HEK293 (cell line): Measurements from ENCODE around the gene CREB5.

Source experiments
- CTCF ChIA-PET: fragments of 350-600 bp; formaldehyde crosslinking; extraction: SDS; loops from one replicate; lab custom pipeline; 2021; ENCODE audit warnings: antibody characterized with exemption; lab: Yijun Ruan, JAX
- POLR2A ChIA-PET: fragments of 300-600 bp; formaldehyde crosslinking; extraction: SDS; loops from one replicate; lab custom pipeline; 2020; ENCODE audit warnings: antibody characterized with exemption, inconsistent platforms; lab: Yijun Ruan, JAX
- H3K27ac ChIP-seq: fragments of 200-500 bp; sonication (Bioruptor generic); 2 replicates; pipeline ENCODE4 v1.5.1; 2014; ENCODE audit warnings: low read depth, low read length, control low read depth, inconsistent platforms; ENCODE audit errors: extremely low read depth
- H3K36me3 ChIP-seq, 2 experiments: fragments of 200-500 bp in 1 of 2; sonication (Bioruptor generic) in 1 of 2; 1 replicate in 1 of 2; 2 replicates in 1 of 2; pipeline ENCODE4 v1.5.1; 2014 to 2017; ENCODE audit warnings: inconsistent platforms in 2 of 2, low read length in 2 of 2; ENCODE audit not compliant: control insufficient read depth in 2 of 2, insufficient read depth in 1 of 2
- H3K4me1 ChIP-seq: fragments of 200-500 bp; sonication (Bioruptor generic); 2 replicates; pipeline ENCODE4 v1.5.1; 2014; ENCODE audit warnings: mild to moderate bottlenecking, low read length, inconsistent platforms; ENCODE audit not compliant: control insufficient read depth, insufficient read depth
- H3K4me3 ChIP-seq: 2 replicates; pipeline ENCODE4 v1.5.1; 2011; ENCODE audit warnings: low read depth, mild to moderate bottlenecking, control low read depth, low read length, moderate library complexity
- H3K9me3 ChIP-seq: fragments of 200-500 bp; sonication (Bioruptor generic); 2 replicates; pipeline ENCODE4 v1.5.1; 2014; ENCODE audit warnings: low read depth, low read length, inconsistent platforms; ENCODE audit not compliant: control insufficient read depth, insufficient read depth
- GLIS1 ChIP-seq: fragments of 450-650 bp; formaldehyde crosslinking; IDR thresholded peaks from 2 replicates; pipeline ENCODE4 v1.5.1; 2016; ENCODE audit warnings: missing biosample characterization, missing genetic modification characterization
- HOXD13 ChIP-seq: sonication (generic); formaldehyde crosslinking; IDR thresholded peaks from 2 replicates; pipeline ENCODE4 v1.8.0; 2022; ENCODE audit warnings: missing genetic modification reagents, borderline replicate concordance
- MEIS1 ChIP-seq: sonication (generic); formaldehyde crosslinking; IDR thresholded peaks from 2 replicates; pipeline ENCODE4 v1.8.1; 2022; ENCODE audit warnings: missing genetic modification reagents, mild to moderate bottlenecking, borderline replicate concordance
- ZBTB48 ChIP-seq: fragments of 450-650 bp; formaldehyde crosslinking; IDR thresholded peaks from 2 replicates; pipeline ENCODE4 v1.5.1; 2016; ENCODE audit warnings: missing biosample characterization, missing genetic modification characterization
- ZNF146 ChIP-seq: fragments of 450-650 bp; formaldehyde crosslinking; IDR thresholded peaks from 2 replicates; pipeline ENCODE4 v1.5.1; 2016; ENCODE audit warnings: missing biosample characterization, missing genetic modification characterization
- ZNF175 ChIP-seq: fragments of 450-650 bp; formaldehyde crosslinking; IDR thresholded peaks from 2 replicates; pipeline ENCODE4 v1.5.1; 2016; ENCODE audit warnings: missing biosample characterization, missing genetic modification characterization
- ZNF202 ChIP-seq: fragments of 450-650 bp; formaldehyde crosslinking; IDR thresholded peaks from 2 replicates; pipeline ENCODE4 v1.5.1; 2016; ENCODE audit warnings: missing biosample characterization, missing genetic modification characterization, borderline replicate concordance
- ZNF221 ChIP-seq: fragments of 450-650 bp; formaldehyde crosslinking; IDR thresholded peaks from 2 replicates; pipeline ENCODE4 v1.5.1; 2017; ENCODE audit warnings: missing biosample characterization, missing genetic modification characterization, borderline replicate concordance
- ZNF501 ChIP-seq: fragments of 450-650 bp; formaldehyde crosslinking; IDR thresholded peaks from 2 replicates; pipeline ENCODE4 v1.5.1; 2016; ENCODE audit warnings: missing biosample characterization, missing genetic modification characterization
- ZNF549 ChIP-seq: fragments of 450-650 bp; IDR thresholded peaks from 2 replicates; pipeline ENCODE4 v1.5.1; 2018; ENCODE audit warnings: missing biosample characterization, missing genetic modification characterization, mild to moderate bottlenecking, inconsistent platforms, moderate library complexity
- ZNF626 ChIP-seq: fragments of 450-650 bp; sonication (Bioruptor Pico); formaldehyde crosslinking; IDR thresholded peaks from 2 replicates; pipeline ENCODE4 v1.5.1; 2018; ENCODE audit warnings: missing biosample characterization, missing genetic modification characterization, inconsistent platforms
- ZSCAN23 ChIP-seq: fragments of 450-650 bp; formaldehyde crosslinking; IDR thresholded peaks from 2 replicates; pipeline ENCODE4 v1.5.1; 2016; ENCODE audit warnings: missing biosample characterization, missing genetic modification characterization
- TF ChIP-seq, protein P1 (sequence below): fragments of 450-650 bp; formaldehyde crosslinking; conservative IDR thresholded peaks from 2 replicates; pipeline ENCODE4 v1.5.1; 2016; ENCODE audit warnings: low read depth, missing biosample characterization, missing genetic modification characterization
- TF ChIP-seq, protein P2 (sequence below): fragments of 450-650 bp; formaldehyde crosslinking; IDR thresholded peaks from 2 replicates; pipeline ENCODE4 v1.5.1; 2016; ENCODE audit warnings: missing biosample characterization, missing genetic modification characterization

CREB5 gene

DNA sequence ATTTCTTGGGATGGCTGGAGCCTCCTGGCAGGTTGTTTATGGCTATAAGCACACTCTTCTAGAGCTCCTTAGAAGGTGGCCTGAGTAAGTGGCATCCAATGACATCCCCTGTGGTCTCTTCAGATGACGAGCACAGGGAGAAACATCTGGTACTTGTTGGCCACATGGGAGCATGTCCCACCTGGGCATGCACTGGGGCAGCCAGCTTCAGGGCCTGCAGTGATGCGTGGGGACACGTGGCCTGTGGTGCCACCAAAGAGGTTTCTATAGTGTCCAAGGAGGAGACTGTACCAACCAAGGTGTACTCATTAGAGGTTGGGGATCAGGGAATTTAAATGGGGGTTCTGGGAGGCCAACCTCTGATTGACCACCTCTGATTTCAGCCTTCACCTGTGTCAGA, 420.4 kb downstream of the CREB5 start:
- Histone ChIP-seq H3K4me3 (no peak overlapping the region), H3K27ac (no peak overlapping the region), H3K9me3 (no peaks in the 10 kb centered on the region), H3K4me1 (no peaks in the 10 kb centered on the region), H3K36me3 (no peaks in the 10 kb centered on the region)
- TF ChIP-seq HOXD13 (CRISPR knock-in tag) (no peak), ZNF501 (tag by site-specific recombination) (no peak), ZNF202 (tag by site-specific recombination) (no peak), ZSCAN23 (no peak), ZNF175 (no peak), MEIS1 (CRISPR knock-in tag) (no peak), ZBTB48 (tag by site-specific recombination) (no peak)
- ChIA-PET POLR2A (no interaction called here), CTCF (interaction anchor here (2.4 kb wide), 1 partner anchor 9 kb away, joined by 9 read pairs; no protein-coding TSS in a partner anchor)

DNA sequence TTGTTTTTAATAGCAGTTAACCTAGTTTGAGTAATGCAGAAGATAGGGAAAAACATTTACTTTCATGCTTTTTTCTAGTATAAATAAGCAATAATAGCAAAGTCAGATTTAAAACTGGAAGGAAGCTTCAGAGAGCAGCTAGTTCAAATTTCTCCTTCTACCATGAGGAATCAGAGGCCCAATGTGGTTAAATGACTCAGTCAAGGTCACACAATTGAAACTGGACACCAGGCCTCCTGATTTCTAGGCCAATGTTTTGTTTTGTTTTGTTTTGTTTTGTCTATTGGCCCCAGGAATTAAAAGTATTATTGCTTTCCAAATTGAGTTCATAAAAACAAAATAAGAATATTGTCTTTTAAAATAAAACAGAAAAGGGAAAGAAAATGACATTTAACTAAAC, 423.5 kb downstream of the CREB5 start:
- CTCF ChIA-PET, result no interaction called here

DNA sequence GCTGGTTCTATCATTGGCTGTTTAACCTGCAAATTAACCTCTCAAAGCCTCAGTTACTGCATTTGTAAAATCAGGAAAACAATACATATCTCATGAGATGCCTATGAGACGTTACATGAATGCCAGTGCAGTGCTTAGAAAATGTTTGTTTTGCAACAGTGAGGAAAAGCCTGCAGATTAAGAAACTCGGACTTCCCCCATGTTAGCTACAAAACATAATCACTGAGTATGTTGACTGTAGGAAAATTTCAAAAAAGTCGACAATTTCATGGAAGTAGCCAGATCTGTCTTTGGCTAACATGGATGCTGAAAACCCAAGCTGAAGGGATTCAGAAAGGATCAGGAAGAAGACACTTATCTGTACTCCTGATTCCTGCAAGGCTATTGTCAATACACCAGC, 424.4 kb downstream of the CREB5 start:
- H3K4me3 ChIP-seq, result no peak overlapping the region
- H3K27ac ChIP-seq, result no peak overlapping the region
- H3K36me3 ChIP-seq, result no peaks in the 10 kb centered on the region
- ChIA-PET CTCF (no interaction called here), POLR2A (no interaction called here)
- H3K4me1 ChIP-seq, result no peaks in the 10 kb centered on the region
- H3K9me3 ChIP-seq, result no peaks in the 10 kb centered on the region
- TF ChIP-seq GLIS1 (tag by site-specific recombination) (no peak), ZNF549 (tag by site-specific recombination) (no peak)
- TF ChIP-seq, protein P1, sequence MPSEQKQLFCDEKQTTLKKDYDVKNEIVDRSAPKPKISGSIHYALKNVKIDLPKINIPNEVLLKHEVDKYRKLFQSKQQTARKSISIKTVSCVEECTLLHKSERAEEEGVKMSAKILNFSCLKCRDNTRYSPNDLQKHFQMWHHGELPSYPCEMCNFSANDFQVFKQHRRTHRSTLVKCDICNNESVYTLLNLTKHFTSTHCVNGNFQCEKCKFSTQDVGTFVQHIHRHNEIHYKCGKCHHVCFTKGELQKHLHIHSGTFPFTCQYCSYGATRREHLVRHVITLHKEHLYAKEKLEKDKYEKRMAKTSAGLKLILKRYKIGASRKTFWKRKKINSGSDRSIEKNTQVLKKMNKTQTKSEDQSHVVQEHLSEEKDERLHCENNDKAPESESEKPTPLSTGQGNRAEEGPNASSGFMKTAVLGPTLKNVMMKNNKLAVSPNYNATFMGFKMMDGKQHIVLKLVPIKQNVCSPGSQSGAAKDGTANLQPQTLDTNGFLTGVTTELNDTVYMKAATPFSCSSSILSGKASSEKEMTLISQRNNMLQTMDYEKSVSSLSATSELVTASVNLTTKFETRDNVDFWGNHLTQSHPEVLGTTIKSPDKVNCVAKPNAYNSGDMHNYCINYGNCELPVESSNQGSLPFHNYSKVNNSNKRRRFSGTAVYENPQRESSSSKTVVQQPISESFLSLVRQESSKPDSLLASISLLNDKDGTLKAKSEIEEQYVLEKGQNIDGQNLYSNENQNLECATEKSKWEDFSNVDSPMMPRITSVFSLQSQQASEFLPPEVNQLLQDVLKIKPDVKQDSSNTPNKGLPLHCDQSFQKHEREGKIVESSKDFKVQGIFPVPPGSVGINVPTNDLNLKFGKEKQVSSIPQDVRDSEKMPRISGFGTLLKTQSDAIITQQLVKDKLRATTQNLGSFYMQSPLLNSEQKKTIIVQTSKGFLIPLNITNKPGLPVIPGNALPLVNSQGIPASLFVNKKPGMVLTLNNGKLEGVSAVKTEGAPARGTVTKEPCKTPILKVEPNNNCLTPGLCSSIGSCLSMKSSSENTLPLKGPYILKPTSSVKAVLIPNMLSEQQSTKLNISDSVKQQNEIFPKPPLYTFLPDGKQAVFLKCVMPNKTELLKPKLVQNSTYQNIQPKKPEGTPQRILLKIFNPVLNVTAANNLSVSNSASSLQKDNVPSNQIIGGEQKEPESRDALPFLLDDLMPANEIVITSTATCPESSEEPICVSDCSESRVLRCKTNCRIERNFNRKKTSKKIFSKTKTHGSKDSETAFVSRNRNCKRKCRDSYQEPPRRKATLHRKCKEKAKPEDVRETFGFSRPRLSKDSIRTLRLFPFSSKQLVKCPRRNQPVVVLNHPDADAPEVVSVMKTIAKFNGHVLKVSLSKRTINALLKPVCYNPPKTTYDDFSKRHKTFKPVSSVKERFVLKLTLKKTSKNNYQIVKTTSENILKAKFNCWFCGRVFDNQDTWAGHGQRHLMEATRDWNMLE (tag by site-specific recombination), result no peak

More for the DNA sequence above, 423.5 kb downstream of the CREB5 start:
- H3K4me1 ChIP-seq, result no peaks in the 10 kb centered on the region
- no peak overlapping the region for H3K4me3 ChIP-seq
- POLR2A ChIA-PET, result no interaction called here
- no peak overlapping the region for H3K27ac ChIP-seq
- no peaks in the 10 kb centered on the region for H3K9me3 ChIP-seq
- no peaks in the 10 kb centered on the region for H3K36me3 ChIP-seq
- TF ChIP-seq ZNF626 (no peak), ZNF221 (tag by site-specific recombination) (no peak), ZNF146 (tag by site-specific recombination) (no peak)
- TF ChIP-seq, protein P2, sequence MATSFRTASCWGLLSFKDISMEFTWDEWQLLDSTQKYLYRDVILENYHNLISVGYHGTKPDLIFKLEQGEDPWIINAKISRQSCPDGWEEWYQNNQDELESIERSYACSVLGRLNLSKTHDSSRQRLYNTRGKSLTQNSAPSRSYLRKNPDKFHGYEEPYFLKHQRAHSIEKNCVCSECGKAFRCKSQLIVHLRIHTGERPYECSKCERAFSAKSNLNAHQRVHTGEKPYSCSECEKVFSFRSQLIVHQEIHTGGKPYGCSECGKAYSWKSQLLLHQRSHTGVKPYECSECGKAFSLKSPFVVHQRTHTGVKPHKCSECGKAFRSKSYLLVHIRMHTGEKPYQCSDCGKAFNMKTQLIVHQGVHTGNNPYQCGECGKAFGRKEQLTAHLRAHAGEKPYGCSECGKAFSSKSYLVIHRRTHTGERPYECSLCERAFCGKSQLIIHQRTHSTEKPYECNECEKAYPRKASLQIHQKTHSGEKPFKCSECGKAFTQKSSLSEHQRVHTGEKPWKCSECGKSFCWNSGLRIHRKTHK (tag by site-specific recombination), result no peak
